Smooth muscle cell (in vitro differentiated cells): ENCODE measurements around the gene IDH3A. TPM values are rescaled to one million over a fixed set of nuclear protein-coding genes. Genes with fewer than 3 reads are reported as not detected.

Source experiments
- DNase-seq: peaks from one replicate; lab custom pipeline; 2025; ENCODE audit not compliant: unreplicated experiment; lab: John Stamatoyannopoulos, UW
- H2AFZ ChIP-seq: fragments of 200-600 bp; sonication (generic); 2 replicates; pipeline ENCODE4 v1.6.0; 2016; ENCODE audit warnings: antibody characterized with exemption, low read depth, mild to moderate bottlenecking
- H3F3A ChIP-seq: fragments of 200-600 bp; sonication (generic); 2 replicates; pipeline ENCODE4 v1.6.0; 2017; ENCODE audit warnings: antibody characterized with exemption, low read depth
- H3K27ac ChIP-seq: fragments of 200-600 bp; sonication (generic); 2 replicates; pipeline ENCODE4 v1.5.1; 2016; ENCODE audit warnings: low read depth, mild to moderate bottlenecking
- H3K27me3 ChIP-seq: fragments of 200-600 bp; sonication (generic); 2 replicates; pipeline ENCODE4 v1.6.1; 2016; ENCODE audit warnings: low read depth, mild to moderate bottlenecking
- H3K36me3 ChIP-seq: fragments of 200-600 bp; sonication (generic); 2 replicates; pipeline ENCODE4 v1.5.1; 2016; ENCODE audit warnings: low read depth
- H3K4me1 ChIP-seq: fragments of 200-600 bp; sonication (generic); 2 replicates; pipeline ENCODE4 v1.5.1; 2016; ENCODE audit warnings: low read depth
- H3K4me2 ChIP-seq: fragments of 200-600 bp; sonication (generic); 2 replicates; pipeline ENCODE4 v1.6.0; 2016; ENCODE audit warnings: mild to moderate bottlenecking
- H3K4me3 ChIP-seq: fragments of 200-600 bp; sonication (generic); 2 replicates; pipeline ENCODE4 v1.5.1; 2016; ENCODE audit warnings: mild to moderate bottlenecking
- H3K79me2 ChIP-seq: fragments of 200-600 bp; sonication (generic); 2 replicates; pipeline ENCODE4 v1.6.0; 2016; ENCODE audit warnings: low read depth, mild to moderate bottlenecking
- H3K9ac ChIP-seq: fragments of 200-600 bp; sonication (generic); 2 replicates; pipeline ENCODE4 v1.6.0; 2016; ENCODE audit warnings: low read depth
- H3K9me3 ChIP-seq: fragments of 200-600 bp; sonication (generic); replicated peaks from 2 replicates; pipeline ENCODE4 v1.5.1; 2016; ENCODE audit warnings: low read depth
- H4K20me1 ChIP-seq: fragments of 200-600 bp; sonication (generic); 2 replicates; pipeline ENCODE4 v1.6.0; 2016; ENCODE audit warnings: low read depth
- CTCF ChIP-seq: fragments of 200-600 bp; sonication (generic); IDR thresholded peaks from 2 replicates; pipeline ENCODE4 v1.5.1; 2017; ENCODE audit warnings: borderline replicate concordance, mild to moderate bottlenecking, antibody characterized with exemption; ENCODE audit not compliant: insufficient read depth, poor library complexity, severe bottlenecking
- WGBS: methylation state at CpG from one replicate; pipeline ENCODE4 v1.1.7; 2016; ENCODE audit warnings: low lambda C conversion rate; 5-methylcytosine and 5-hydroxymethylcytosine counted together
- polyA plus RNA-seq: library from polyadenylated mRNA; unstranded; fragments of >200 nt; fragmentation: Nextera tagmentation; extraction: Ambion mirVana; gene quantifications from 2 replicates; pipeline ENCODE4 v1.2.1, GENCODE V29; 2016
- total RNA-seq: library from RNA; depleted of rRNA; stranded (reverse); fragments of >200 nt; gene quantifications from 2 replicates; pipeline ENCODE4 v1.2.3, GENCODE V29; 2014

Gene IDH3A
- total and polyA plus RNA-seq, 2 experiments from 2014 or later: 31.3 to 56.9 TPM

- DNase-seq: no peak
- Histone ChIP-seq H2AFZ (no peak overlapping the region), H3K9me3 (no peaks in the 10 kb centered on the region), H3K79me2 (peaks cover 2% of the 10 kb centered on the region), H3K27me3 (no peaks in the 10 kb centered on the region), H3K4me3 (no peak overlapping the region), H3K36me3 (no peaks in the 10 kb centered on the region), H3K4me1 (no peaks in the 10 kb centered on the region), H3K27ac (no peak overlapping the region), H3F3A (no peaks in the 10 kb centered on the region), H4K20me1 (peaks cover 9% of the 10 kb centered on the region), H3K4me2 (no peak overlapping the region), H3K9ac (no peak overlapping the region)
- no peak for TF ChIP-seq CTCF
- 94% methylated on average over 3 of the region's 3 CpGs for WGBS
Measured at GRCh38 chr15:78159395-78159794, 10.2 kb downstream of the IDH3A start.

DNA sequence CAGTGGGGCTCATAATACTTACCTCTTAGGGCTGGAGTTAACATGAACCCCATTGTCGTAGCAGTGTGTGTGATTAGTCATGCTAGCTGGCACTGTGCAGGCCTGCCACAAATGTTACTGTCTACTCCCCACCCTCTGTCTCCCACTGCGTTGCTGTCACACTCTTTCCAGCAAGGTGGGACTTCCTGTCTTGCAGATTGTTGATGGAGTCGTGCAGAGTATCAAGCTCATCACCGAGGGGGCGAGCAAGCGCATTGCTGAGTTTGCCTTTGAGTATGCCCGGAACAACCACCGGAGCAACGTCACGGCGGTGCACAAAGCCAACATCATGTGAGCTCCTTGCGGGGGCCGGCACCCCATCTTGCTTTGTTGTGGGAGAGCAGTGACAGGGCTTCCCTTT, 12.9 kb downstream of the IDH3A start:
- H3K9ac ChIP-seq: no peak overlapping the region
- no peak for TF ChIP-seq CTCF
- H3K36me3 ChIP-seq: peaks cover 6% of the 10 kb centered on the region
- H4K20me1 ChIP-seq: no peaks in the 10 kb centered on the region
- no peaks in the 10 kb centered on the region for H3K9me3 ChIP-seq
- no peaks in the 10 kb centered on the region for H3F3A ChIP-seq
- no peaks in the 10 kb centered on the region for H3K4me1 ChIP-seq
- 93% methylated on average over 13 of the region's 13 CpGs for WGBS
- no peak for DNase-seq
- no peak overlapping the region for H2AFZ ChIP-seq
- H3K79me2 ChIP-seq: no peaks in the 10 kb centered on the region
- H3K27ac ChIP-seq: no peak overlapping the region
- H3K4me3 ChIP-seq: no peak overlapping the region
- no peaks in the 10 kb centered on the region for H3K27me3 ChIP-seq
- no peak overlapping the region for H3K4me2 ChIP-seq

GRCh38 chr15:78164010-78164409, 14.8 kb downstream of the IDH3A start:
- H3K79me2 ChIP-seq: no peaks in the 10 kb centered on the region
- TF ChIP-seq CTCF: no peak
- no peaks in the 10 kb centered on the region for H4K20me1 ChIP-seq
- H3K36me3 ChIP-seq: peaks cover 6% of the 10 kb centered on the region
- no peaks in the 10 kb centered on the region for H3K27me3 ChIP-seq
- WGBS: 89% methylated on average over 2 of the region's 2 CpGs
- no peaks in the 10 kb centered on the region for H3K9me3 ChIP-seq
- no peaks in the 10 kb centered on the region for H3F3A ChIP-seq
- no peak overlapping the region for H3K27ac ChIP-seq
- no peak overlapping the region for H3K9ac ChIP-seq
- no peak overlapping the region for H2AFZ ChIP-seq
- no peak overlapping the region for H3K4me3 ChIP-seq
- DNase-seq: no peak
- no peak overlapping the region for H3K4me2 ChIP-seq
- H3K4me1 ChIP-seq: no peaks in the 10 kb centered on the region

- H3K79me2 ChIP-seq: no peaks in the 10 kb centered on the region
- no peak overlapping the region for H2AFZ ChIP-seq
- no peaks in the 10 kb centered on the region for H3F3A ChIP-seq
- H3K27me3 ChIP-seq: no peaks in the 10 kb centered on the region
- WGBS: 97% methylated on average over 10 of the region's 10 CpGs
- H3K9me3 ChIP-seq: no peaks in the 10 kb centered on the region
- no peak overlapping the region for H3K27ac ChIP-seq
- H3K4me2 ChIP-seq: no peak overlapping the region
- TF ChIP-seq CTCF: no peak
- no peak for DNase-seq
- H3K4me3 ChIP-seq: no peak overlapping the region
- no peaks in the 10 kb centered on the region for H3K4me1 ChIP-seq
- no peaks in the 10 kb centered on the region for H4K20me1 ChIP-seq
- no peak overlapping the region for H3K9ac ChIP-seq
- H3K36me3 ChIP-seq: peaks cover 25% of the 10 kb centered on the region
Measured at GRCh38 chr15:78167227-78167888, 18.2 kb downstream of the IDH3A start.
